NAMALWA (cell line): Measurements from ENCODE around the gene CAPN11.

Experiments
- DNase-seq: peaks from one replicate; pipeline ENCODE4 v3.0.0-alpha.2; 2015; ENCODE audit warnings: low spot score

CAPN11 gene

GRCh38 chr6:44214307-44214706 lies 55.7 kb downstream of the CAPN11 start:
- no peak for DNase-seq

- no peak for DNase-seq
These were observed 58.2 kb downstream of the CAPN11 start, which contains the start of gene MYMX for GRCh38 chr6:44216677-44217331. Gene MYMX, plus strand, starts transcription at chr6:44216926. Its CDS starts 546 bp downstream, at chr6:44217472.

GRCh38 chr6:44217332-44218143 lies 58.9 kb downstream of the CAPN11 start:
- no peak for DNase-seq

- DNase-seq: peak; percentile 89
These were observed 60.6 kb downstream of the CAPN11 start for GRCh38 chr6:44219053-44219814.

GRCh38 chr6:44219815-44220784 lies 61.5 kb downstream of the CAPN11 start:
- DNase-seq: no peak

GRCh38 chr6:44220913-44221290 lies 62.3 kb downstream of the CAPN11 start:
- no peak for DNase-seq

GRCh38 chr6:44221291-44221960 lies 62.8 kb downstream of the CAPN11 start:
- DNase-seq: peak; percentile 91

GRCh38 chr6:44221961-44222335 lies 63.3 kb downstream of the CAPN11 start:
- DNase-seq: no peak

- DNase-seq: no peak
These were observed 64.1 kb downstream of the CAPN11 start for GRCh38 chr6:44222486-44223318.

- peak; percentile 88 for DNase-seq
These were observed 64.9 kb downstream of the CAPN11 start, which contains the start of gene SLC29A1 for GRCh38 chr6:44223319-44224028. Gene SLC29A1, plus strand, starts transcription at chr6:44223595. Its CDS starts 3,719 bp downstream, at chr6:44227314.

- DNase-seq: peak; percentile 73
These were observed 65.7 kb downstream of the CAPN11 start for GRCh38 chr6:44224029-44224964.

- DNase-seq: no peak
These were observed 66.3 kb downstream of the CAPN11 start for GRCh38 chr6:44224965-44225305.

GRCh38 chr6:44225579-44226325 lies 67.1 kb downstream of the CAPN11 start:
- peak; percentile 57 for DNase-seq

GRCh38 chr6:44226368-44227147 lies 67.9 kb downstream of the CAPN11 start:
- no peak for DNase-seq

GRCh38 chr6:44227148-44227793 lies 68.7 kb downstream of the CAPN11 start:
- no peak for DNase-seq

GRCh38 chr6:44228031-44228430 lies 69.4 kb downstream of the CAPN11 start:
- DNase-seq: no peak
